Kidney tubule cell (primary cell): ENCODE results near the gene RMI1.
"Not testable (repeated sequence)": the region's sequence is repeated elsewhere in the genome, so short reads cannot be mapped to it uniquely, and the experiment has no call there.

Experiments used
- DNase-seq: peaks from one replicate; pipeline ENCODE4 v3.0.0-alpha.2; 2018; ENCODE audit warnings: low spot score

The RMI1 gene

DNA sequence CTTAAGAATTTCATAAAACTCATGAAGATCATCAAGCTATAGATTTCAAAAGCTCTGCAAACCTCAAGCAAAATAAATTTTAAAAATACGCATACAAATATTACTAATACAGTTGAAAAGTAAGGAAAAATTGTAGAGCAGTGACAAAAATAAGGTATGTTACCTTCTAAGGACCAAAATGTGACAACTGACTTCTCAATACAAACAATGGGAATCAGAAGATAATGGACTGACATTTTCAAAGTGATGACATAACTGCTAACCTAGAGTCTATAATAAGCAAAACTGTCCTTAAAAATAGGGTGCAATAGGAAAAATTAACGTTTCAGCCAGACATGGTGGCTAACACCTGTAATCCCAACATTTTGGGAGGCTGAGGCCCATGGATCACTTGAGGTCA lies 27.1 kb downstream of the RMI1 start:
- DNase-seq: no peak

DNA sequence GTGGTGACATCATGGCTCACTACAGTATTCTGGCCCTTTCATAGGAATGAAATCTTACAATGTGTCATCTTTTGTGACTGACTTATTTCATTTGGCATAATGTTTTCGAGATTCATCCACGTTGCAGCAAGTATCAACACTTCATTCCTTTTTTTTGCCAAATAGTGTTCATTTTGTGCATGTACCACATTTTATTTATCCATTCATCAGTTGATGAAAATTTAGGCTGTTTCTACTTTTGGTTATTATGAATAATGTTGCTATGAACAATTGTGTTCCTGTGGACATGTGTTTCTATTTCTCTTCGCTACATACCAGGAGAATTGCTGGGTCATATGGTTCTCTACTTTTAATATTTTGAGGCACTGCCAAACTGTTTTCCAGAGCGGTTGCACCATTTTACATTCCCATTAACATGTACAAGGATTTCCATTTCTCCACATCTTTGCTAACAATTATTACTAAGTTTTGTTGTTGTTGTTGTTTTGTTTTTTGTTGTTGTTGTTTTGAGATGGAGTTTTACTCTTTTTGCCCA lies 43.5 kb downstream of the RMI1 start:
- no peak for DNase-seq

DNA sequence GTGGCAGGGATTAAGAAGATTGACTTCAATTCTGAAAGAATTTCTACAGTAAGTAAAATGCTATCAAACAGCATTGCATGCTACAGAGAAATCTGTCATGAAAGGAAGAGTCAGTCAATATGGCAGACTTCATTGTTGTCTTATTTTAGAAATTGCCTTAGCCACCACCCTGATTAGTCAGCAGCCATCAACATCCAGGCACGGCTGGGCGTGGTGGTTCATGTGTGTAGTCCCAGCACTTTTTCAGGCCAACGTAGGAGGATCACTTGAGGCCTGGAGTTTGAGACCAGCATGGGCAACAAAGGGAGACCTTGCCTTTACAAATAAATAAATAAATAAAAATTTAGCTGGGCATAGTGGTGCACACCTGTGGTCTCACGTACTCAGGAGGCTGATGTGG lies 46.6 kb downstream of the RMI1 start:
- no peak for DNase-seq

DNA sequence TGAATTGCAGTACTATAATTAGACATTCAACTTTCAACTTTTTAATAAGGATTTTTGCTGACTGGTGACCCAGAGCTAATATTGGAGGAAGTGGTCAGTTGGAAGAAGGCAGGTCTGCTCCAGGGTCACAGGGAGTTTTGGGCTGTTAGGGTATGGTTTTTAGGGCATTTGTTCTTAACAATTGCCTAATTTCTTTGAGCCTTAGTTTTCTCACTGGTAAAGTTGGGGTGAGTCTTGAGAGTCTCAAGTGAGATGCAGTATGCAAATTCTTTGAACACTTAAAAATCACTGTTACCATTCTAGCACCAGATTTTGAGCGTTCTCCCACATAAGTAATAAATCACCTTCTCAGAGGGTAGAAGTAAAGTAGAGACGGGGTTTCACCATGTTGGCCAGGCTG lies 50.9 kb downstream of the RMI1 start:
- DNase-seq: no peak

DNA sequence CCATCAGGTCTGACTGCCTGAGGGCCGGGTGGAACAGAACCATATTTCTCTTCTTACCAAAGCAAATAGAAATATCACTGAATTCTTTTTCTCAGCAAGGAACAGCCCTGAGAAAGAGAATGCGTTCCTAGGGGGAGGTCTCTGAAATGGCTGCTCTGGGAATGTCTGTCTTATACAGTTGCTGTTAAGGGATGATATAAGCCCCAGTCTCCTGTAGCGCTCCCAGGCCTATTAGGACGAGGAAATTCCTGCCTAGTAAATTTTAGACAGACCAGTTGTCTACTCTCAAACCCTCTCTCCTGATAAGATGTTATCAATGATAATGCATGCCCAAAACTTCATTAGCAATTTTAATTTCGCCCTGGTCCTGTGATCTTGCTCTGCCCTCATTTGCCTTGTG lies 61.3 kb downstream of the RMI1 start:
- DNase-seq: not testable (repeated sequence)

- DNase-seq: no peak
Observed at GRCh38 chr9:84045481-84046097, 65.0 kb downstream of the RMI1 start.
